NOMO-1 (cell line): ENCODE data around the gene GMPS.
"Not testable (repeated sequence)": the region's sequence is repeated elsewhere in the genome, so short reads cannot be mapped to it uniquely, and the experiment has no call there.

Source experiments
- DNase-seq, 2 experiments: peaks; one replicate each; lab custom pipeline; 2025; ENCODE audit not compliant: unreplicated experiment in 2 of 2; lab: John Stamatoyannopoulos, UW

The GMPS gene

GRCh38 chr3:155871746-155872158, 1.3 kb downstream of the GMPS start:
- peak in 1 of 2 experiments; percentile 54 for DNase-seq

DNA sequence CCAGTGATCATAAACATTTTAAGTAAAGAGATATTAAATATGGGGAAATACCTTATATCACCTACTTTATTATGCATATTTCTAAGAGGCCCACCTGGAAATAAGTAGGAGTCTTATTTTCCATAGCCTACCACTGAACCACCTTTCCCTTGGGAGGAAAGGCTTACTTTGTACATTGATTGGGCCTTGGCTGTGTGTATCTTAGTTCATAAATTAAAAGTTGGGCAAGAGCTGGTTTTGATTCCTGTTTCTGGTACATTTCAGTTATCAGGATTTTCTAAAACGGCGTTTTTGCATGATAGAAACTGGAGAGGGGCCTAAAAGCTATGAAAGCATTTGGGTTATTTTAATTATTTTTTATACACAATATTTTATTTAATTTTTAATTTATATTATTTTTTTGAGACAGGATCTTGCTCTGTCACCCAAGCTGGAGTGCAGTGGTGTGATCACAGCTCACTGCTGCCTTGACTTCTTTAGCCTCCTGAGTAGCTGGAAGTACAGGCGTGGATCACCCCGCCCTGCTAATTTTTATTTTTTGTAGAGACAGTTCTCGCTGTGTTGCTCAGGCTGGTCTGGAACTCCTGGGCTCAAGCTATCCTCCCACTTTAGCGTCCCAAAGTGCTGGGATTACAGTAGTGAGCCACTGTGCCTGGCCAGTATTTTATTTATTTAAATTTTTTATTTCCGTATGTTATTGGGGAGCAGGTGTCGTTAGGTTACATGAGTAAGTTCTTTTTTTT, 2.6 kb downstream of the GMPS start:
- peak; percentile 63 to 89 for DNase-seq

DNA sequence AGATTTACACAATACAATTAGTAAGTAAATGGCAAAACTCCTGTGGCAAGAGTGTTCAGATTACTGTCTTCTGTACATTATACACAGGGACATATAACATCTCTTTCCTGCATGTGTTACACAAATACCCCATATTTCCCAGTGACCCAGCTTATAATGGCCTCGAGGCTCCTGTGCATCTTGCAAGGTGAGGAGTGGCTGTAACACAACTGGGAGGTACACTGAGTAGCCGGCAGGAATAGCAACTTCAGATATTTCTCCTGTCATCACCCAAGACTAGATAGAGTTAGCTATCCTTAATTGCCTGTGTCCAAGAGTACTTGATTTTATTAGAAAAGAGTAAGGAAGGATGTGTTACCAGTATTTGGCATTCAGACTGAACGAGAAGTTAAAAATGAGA, 5.6 kb downstream of the GMPS start:
- no peak for DNase-seq

GRCh38 chr3:155876503-155876902, 6.1 kb downstream of the GMPS start:
- no peak for DNase-seq

DNA sequence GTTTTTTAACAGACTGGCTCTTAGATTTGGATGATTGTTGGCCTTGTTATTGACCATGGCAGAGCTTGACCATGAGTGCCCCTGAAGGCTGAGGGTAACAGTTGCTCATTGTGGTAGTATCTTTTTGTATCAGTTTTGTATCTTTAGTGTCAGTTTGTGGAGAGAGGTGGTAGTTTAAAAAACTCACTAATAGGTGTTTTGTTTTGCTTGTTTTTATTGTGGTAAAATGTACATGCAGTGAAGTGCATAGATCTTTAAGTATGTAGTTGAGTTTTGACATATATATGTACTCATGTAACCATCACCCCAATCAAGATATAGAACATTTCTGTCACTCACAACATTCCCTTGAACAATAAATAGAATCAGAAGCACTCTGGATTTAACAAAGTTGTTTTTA, 9.8 kb downstream of the GMPS start:
- DNase-seq, result no peak

DNA sequence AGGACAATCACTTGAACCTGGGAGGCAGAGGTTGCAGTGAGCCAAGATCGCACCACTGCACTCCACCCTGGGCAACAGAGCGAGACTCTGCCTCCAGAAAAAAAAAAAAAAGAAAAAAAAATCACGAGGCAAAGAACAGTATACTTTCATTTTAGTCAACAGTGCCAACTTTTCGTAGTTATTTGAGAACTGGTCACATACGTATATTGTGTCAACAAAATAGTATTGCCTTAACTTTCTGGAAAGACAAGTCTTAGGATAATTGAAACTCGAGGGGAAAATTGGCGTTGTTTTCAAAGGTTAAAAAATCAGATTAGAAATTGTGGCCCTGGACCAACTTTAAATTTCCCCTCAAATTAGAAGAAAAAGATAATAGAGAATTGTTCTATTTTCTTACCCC, 13.8 kb downstream of the GMPS start:
- no peak for DNase-seq

DNA sequence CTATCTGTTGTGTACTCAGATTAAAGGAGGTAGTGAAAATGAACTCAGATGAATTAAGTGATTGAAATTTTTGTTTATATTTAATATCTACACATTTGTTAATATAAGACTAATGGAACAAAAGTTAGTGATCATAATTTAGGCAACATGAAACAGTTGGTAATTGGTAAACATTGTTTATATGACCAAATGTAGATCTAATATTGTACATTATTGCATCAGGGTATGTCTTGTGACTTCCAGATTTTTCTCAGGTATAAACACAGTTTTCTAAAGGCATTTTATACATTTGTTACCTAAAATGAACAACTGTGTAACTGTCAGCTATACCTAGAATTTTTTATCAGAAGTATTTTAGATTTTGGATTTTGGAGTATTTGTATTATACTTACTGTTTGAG, 14.8 kb downstream of the GMPS start:
- DNase-seq, result no peak

DNA sequence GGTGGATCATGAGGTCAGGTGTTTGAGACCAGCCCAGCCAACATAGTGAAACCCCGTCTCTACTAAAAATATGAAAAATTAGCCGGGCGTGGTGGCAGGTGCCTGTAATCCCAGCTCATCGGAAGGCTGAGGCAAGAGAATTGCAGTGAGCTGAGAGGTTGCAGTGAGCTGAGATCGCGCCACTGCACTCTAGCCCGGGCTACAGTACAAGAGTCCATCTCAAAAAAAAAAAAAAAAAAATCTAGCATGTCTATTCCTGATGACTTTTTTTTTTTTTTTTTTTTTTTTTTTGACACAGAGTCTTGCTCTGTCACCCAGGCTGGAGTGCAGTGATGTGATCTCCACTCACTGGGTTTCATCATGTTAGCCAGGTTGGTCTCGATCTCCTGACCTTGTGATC, 15.9 kb downstream of the GMPS start:
- DNase-seq, result not testable (repeated sequence)

DNA sequence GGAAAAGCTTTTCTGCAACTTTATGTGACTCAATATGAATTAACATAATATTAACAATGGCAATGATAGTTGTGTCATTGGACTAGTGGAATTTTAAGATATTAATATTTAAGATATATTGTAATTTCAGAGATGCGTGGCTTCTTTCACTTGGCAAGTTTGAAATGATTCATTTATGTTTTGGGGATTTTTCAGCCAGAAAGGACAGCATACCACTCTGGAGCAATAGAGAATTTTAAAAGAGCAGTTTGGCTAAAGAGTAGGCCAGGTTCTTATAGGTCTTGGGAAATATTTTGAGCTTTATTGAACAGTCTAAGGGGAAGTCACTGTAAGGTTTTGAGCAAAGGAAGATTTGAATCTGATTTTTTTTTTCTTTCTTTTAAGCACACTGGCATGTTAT, 16.5 kb downstream of the GMPS start:
- DNase-seq, result peak in 1 of 2 experiments; percentile 15

- DNase-seq, result no peak
These were observed 18.8 kb downstream of the GMPS start for GRCh38 chr3:155889212-155889611.

DNA sequence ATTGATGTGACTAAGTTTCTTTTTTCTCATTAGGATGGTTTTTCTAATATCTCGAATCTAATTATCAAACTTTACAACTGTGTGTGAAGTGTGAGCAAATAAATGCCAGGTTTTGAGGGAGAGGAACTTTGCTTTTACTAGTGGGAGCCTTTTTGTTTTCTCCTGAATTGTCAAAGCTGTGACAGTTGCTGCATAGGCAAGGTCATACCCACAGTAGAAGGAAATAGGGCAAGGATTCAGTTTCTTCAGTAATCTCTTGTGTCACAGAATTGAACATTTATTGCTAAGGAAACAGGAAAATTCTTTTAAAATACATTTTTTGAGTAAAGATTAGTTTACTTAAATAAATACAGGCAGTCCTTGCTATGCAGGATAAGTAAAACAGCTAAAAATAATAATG, 19.5 kb downstream of the GMPS start:
- no peak for DNase-seq

- no peak for DNase-seq
These were observed 20.3 kb downstream of the GMPS start for GRCh38 chr3:155890671-155891190.

- DNase-seq, result no peak
These were observed 20.9 kb downstream of the GMPS start for GRCh38 chr3:155891321-155891720.

DNA sequence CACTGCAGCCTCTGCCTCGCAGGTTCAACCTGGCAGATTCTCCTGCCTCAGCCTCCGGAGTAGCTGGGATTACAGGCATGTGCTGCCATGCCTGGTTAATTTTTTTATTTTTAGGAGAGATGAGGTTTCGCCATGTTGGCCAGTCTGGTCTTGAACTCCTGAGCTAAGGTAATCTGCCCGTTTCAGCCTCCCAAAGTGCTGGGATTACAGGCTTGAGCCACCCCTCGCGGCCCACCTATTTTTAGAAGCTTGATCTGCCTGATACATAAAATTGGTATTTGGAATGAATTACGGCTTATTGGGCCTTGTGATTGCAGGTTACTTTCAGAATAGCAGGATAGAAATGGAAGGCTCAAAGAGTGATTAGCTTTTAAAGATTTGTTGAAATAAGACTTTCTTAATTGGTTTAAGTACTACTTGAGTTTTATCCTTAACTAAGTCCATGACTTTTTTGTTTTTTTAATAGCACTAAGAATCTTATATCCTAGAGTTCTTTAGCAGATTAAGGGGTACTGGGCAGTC, 25.0 kb downstream of the GMPS start:
- no peak for DNase-seq

DNA sequence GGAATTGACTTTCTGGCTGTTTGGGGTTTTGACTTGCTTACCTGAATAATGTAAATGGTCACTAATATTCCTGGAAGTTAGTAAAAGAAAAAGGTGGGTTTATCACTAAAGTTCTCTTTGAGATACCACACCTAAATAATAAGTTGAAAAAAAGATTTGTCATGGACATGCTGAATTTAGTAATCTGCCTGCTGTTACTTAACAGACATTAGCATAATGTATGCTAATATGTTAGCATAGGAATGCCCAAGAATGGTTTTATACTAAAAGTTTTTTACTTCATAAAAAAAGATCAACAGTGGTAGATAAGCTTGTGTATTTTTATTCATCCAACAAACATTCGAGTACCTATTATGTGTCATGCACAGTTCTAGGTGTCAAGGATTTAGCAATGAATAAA, 36.5 kb downstream of the GMPS start:
- DNase-seq, result no peak

DNA sequence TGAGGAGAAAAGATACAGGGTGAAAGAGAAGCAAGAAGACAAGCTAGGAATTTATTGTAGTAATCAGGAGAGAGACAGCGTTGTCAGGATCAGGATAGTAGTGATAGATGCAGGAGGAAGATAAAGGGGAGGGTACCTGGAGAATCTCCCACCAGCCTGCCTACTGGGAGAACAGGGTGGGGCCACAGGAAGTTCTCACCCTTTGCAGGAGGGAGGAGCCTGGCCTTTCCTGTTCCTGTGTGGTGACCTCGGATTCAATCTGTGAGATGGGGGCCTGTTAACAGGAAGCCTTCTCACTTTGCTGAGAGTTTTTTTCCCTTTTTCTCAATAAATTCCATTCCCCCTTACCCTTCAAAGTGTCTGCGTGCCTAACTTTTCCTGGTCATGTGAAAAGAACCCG, 37.6 kb downstream of the GMPS start:
- no peak for DNase-seq

- no peak for DNase-seq
These were observed 38.2 kb downstream of the GMPS start for GRCh38 chr3:155908605-155909004.

DNA sequence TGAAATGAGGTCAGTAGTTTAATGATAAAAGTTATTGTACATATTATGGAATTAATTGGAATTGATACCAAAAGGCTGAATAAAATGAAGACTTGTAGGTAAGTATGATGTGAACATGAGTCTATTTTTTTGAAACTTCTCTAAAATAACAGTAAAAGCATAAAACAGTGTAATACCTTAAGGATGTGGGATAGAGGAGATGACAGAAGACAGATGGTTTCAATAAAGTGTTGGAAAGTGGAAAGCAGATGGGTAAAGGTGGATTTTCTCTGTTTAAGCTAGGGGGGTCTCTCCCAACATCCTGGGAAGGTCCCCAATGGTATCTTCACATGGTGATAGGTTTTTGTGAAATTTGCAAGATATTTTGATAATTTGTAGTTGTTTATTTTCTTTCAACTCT, 41.6 kb downstream of the GMPS start:
- no peak for DNase-seq

- DNase-seq, result no peak
These were observed 42.2 kb downstream of the GMPS start for GRCh38 chr3:155912579-155913190.

GRCh38 chr3:155917781-155918180, 47.3 kb downstream of the GMPS start:
- DNase-seq, result no peak

- DNase-seq, result no peak
These were observed 49.3 kb downstream of the GMPS start for GRCh38 chr3:155919728-155920127.

- no peak for DNase-seq
These were observed 51.0 kb downstream of the GMPS start for GRCh38 chr3:155921486-155921885.
